A172 (cell line): ENCODE results near the gene KRT78. TPM values are rescaled to one million over a fixed set of nuclear protein-coding genes. Genes with fewer than 3 reads are reported as not detected.
A peak's percentile ranks its signal among the peaks of the same experiment; 100 is the strongest.
"Not testable (repeated sequence)": the region's sequence is repeated elsewhere in the genome, so short reads cannot be mapped to it uniquely, and the experiment has no call there.

ENCODE experiments used
- DNase-seq: peaks from one replicate; pipeline ENCODE4 v3.0.0-alpha.2; 2015; ENCODE audit warnings: low spot score
- total RNA-seq: library from RNA; depleted of rRNA; stranded (reverse); fragments of >200 nt; shearing (Covaris generic); gene quantifications from 2 replicates; pipeline ENCODE4 v1.2.3, GENCODE V29; 2014; rRNA removed

Gene KRT78
- not detected in 2 replicates for total RNA-seq

GRCh38 chr12:52848661-52849255, at the start of gene KRT78:
Gene KRT78 (minus strand): TSS chr12:52848994. CDS start chr12:52848930, 64 bp downstream.
- no peak for DNase-seq

DNA sequence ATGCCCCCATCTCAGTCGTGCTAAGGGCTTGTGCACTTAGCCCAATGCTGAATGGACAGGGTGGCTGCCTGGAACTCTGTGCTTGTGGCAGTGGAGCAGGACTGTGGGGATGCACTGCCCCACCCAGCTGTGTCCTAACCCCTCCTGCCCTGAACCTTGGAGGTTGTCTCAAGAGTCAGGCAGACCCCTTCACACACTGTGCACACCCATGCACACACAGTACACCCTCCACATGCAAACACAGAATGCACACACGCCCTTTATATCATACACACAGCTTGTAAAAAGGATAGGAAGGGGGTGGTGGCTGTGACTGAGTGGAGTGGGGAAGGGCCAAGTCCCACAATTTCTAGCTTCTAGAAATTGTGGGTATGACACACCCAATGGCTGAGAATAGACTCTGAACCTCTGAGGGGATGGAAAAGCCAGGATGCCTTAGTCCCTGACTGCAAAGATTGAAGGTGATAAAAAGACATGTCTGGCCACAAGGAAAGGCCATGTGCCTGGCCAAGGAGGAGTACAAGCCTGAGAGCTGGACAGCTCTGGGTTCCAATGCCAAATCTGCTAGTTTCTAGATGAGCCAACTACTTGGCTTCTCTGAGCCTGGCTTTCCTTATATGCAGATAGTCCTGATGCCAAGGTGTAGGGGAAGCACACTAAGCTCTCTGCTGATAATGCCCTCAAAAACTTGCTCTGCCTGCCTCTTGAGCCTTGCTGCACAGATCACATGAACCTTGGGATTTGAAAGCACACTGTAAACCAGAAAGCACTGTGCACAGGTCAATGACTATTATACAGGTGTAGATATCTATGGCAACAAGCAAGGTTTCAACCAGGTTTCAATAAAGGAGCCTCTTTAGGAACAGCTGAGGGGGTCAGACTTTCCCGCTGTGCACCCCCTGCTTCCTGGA, 47.7 kb upstream of the KRT78 start:
- DNase-seq: no peak

- no peak for DNase-seq
Observed at GRCh38 chr12:52895726-52896189, 47.0 kb upstream of the KRT78 start.

DNA sequence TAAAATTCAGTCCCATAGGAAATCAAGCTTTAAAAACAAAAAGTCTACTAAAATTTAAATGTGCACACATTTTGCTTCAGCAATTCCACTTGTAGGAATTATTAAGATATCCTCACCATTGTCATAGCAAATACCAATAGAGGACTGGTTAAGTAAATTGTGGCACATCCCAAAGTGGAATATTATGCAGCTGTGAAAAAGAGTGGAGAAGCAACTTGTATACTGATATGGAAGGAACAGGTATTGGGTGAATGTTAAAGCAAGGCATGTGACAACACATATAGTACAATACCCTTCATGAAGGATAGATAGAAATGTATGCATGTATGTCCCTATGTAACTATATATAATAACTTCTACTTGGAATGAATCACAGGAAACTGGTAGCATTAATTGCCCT, 44.2 kb upstream of the KRT78 start:
- DNase-seq: no peak

GRCh38 chr12:52892207-52892852, 43.5 kb upstream of the KRT78 start:
- DNase-seq: no peak

- no peak for DNase-seq
Observed at GRCh38 chr12:52891044-52891443, 42.2 kb upstream of the KRT78 start.

DNA sequence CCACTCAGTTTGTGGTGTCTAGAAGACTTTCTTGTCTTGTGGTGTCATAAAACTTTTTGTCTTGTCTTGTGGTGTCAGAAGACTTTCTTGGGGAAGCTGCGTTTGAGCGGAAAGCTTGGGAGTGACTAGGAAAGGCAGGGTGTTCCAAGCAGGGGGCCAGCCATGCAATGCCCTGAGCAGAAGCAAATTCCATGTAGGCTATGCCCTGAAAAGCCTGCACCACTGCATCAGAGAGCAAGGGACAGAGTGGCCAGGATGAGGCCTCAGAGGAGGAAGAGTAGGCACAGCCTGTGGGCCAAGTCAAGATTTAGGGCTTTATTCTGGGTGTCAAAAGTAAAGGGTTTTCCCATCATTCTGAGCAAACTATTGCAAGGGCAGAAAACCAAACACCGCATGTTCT, 41.6 kb upstream of the KRT78 start:
- no peak for DNase-seq

DNA sequence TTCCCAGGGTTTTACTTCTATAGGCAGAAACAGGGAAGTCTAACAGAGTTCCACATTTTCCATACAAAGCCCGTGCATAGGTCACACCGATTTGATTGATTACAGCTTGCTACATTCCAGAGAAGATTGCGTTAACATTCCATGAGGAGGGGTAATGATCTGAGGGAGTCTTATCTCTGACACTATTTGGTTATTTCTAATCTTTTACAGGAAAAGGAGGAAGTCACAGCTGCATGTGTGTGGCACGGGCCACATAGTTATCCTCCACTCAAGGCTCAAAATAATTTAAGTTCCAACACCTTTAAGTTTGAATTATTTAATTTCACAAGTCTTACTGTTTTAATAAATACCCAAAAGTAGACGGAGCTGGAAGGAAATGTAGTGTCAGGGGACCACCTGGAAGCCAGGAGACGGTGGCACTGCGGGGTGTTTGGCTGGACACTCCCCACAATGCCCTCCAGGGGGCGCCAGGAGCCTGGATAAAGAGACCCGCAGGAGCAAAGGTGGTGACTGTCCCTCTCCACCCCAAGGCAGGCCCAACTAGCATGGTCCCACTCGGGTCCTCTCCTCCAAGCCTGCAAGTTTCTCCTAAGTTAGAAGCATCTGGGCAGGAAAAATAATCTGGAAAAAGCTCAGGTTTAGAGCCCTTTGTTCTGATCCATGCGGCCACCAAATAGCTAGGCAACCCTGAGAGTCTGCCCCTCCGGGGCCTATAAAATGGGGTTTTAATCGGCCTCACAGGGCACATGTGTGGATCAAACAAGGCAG, 35.9 kb upstream of the KRT78 start:
- DNase-seq: no peak

GRCh38 chr12:52880499-52880898, 31.7 kb upstream of the KRT78 start:
- DNase-seq: not testable (repeated sequence)

- DNase-seq: peak; percentile 94
Observed at GRCh38 chr12:52879394-52880351, 30.9 kb upstream of the KRT78 start.

GRCh38 chr12:52878507-52879393, 30.0 kb upstream of the KRT78 start:
- no peak for DNase-seq

DNA sequence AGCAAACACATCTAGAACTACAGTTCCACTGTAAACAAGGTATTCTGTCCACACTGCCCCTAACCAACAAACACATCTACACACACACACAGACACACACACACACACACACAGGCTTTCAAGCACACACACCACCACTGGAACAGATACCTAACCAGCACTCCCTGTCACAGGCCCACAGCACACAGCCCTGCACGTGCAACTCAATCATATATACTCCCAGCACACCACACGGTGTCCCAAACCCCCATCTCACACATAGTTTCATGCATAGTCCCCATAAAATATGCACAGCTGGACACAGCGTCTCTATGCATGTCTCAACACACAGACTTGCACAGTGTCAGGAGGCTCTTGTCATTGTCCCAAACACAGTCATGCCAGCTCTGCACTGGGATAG, 28.4 kb upstream of the KRT78 start:
- no peak for DNase-seq

- DNase-seq: peak; percentile 37
Observed at GRCh38 chr12:52876372-52876771, 27.6 kb upstream of the KRT78 start.

GRCh38 chr12:52874573-52875435, 26.0 kb upstream of the KRT78 start:
- DNase-seq: peak; percentile 56

GRCh38 chr12:52873832-52874572, 25.2 kb upstream of the KRT78 start:
- peak; percentile 88 for DNase-seq

- no peak for DNase-seq
Observed at GRCh38 chr12:52873513-52873831, 24.7 kb upstream of the KRT78 start.

- no peak for DNase-seq
Observed at GRCh38 chr12:52872644-52873389, 24.0 kb upstream of the KRT78 start.
